ENCODE results near the gene LRRC7.
"Not testable (repeated sequence)": the region's sequence is repeated elsewhere in the genome, so short reads cannot be mapped to it uniquely, and the experiment has no call there.

Gene LRRC7

GRCh38 chr1:70045581-70045980, 477.9 kb downstream of the LRRC7 start:
- DNase-seq = not testable (repeated sequence)

GRCh38 chr1:70048336-70049094, 480.8 kb downstream of the LRRC7 start:
- DNase-seq = no peak

- DNase-seq = no peak
Measured at GRCh38 chr1:70051926-70052325, 484.2 kb downstream of the LRRC7 start.

GRCh38 chr1:70057500-70057899, 489.8 kb downstream of the LRRC7 start:
- DNase-seq = no peak

- DNase-seq = no peak
Measured at GRCh38 chr1:70061231-70061630, 493.5 kb downstream of the LRRC7 start.

- no peak for DNase-seq
Measured at GRCh38 chr1:70063861-70064260, 496.1 kb downstream of the LRRC7 start.

- no peak for DNase-seq
Measured at GRCh38 chr1:70066711-70067110, 499.0 kb downstream of the LRRC7 start.

GRCh38 chr1:70071601-70072000, 503.9 kb downstream of the LRRC7 start:
- no peak for DNase-seq

GRCh38 chr1:70072231-70072751, 504.6 kb downstream of the LRRC7 start:
- no peak for DNase-seq

GRCh38 chr1:70075761-70076160, 508.0 kb downstream of the LRRC7 start:
- DNase-seq = no peak

GRCh38 chr1:70077066-70077465, 509.3 kb downstream of the LRRC7 start:
- DNase-seq = no peak

GRCh38 chr1:70079546-70079945, 511.8 kb downstream of the LRRC7 start:
- DNase-seq = no peak

- no peak for DNase-seq
Measured at GRCh38 chr1:70083519-70083918, 515.8 kb downstream of the LRRC7 start.

- DNase-seq = no peak
Measured at GRCh38 chr1:70084314-70084915, 516.7 kb downstream of the LRRC7 start.

GRCh38 chr1:70085521-70085920, 517.8 kb downstream of the LRRC7 start:
- DNase-seq = no peak

GRCh38 chr1:70086897-70087296, 519.2 kb downstream of the LRRC7 start:
- no peak for DNase-seq

GRCh38 chr1:70090141-70090540, 522.4 kb downstream of the LRRC7 start:
- DNase-seq = no peak

- no peak for DNase-seq
Measured at GRCh38 chr1:70090875-70091274, 523.2 kb downstream of the LRRC7 start.

GRCh38 chr1:70091811-70092210, 524.1 kb downstream of the LRRC7 start:
- DNase-seq = no peak

GRCh38 chr1:70092526-70092925, 524.8 kb downstream of the LRRC7 start:
- DNase-seq = no peak

- no peak for DNase-seq
Measured at GRCh38 chr1:70093250-70093975, 525.7 kb downstream of the LRRC7 start.

- DNase-seq = no peak
Measured at GRCh38 chr1:70101231-70101630, 533.5 kb downstream of the LRRC7 start.

- DNase-seq = no peak
Measured at GRCh38 chr1:70101774-70102173, 534.1 kb downstream of the LRRC7 start.

- DNase-seq = no peak
Measured at GRCh38 chr1:70103770-70104169, 536.0 kb downstream of the LRRC7 start.

All from NCI-H2029 (cell line).